NCI-H146 (cell line): ENCODE results near the gene GH2.
A peak's percentile ranks its signal among the peaks of the same experiment; 100 is the strongest.

ENCODE experiments used
- DNase-seq: peaks from one replicate; lab custom pipeline; 2025; lab: John Stamatoyannopoulos, UW

Gene GH2

GRCh38 chr17:63841350-63842172 is 40.2 kb downstream of the GH2 start:
- DNase-seq = peak; percentile 33

- DNase-seq = no peak
Measured at GRCh38 chr17:63840591-63841349, 41.0 kb downstream of the GH2 start.

GRCh38 chr17:63838631-63839171 is 43.0 kb downstream of the GH2 start:
- DNase-seq = no peak

GRCh38 chr17:63837962-63838600 is 43.7 kb downstream of the GH2 start:
- DNase-seq = no peak

- no peak for DNase-seq
Measured at GRCh38 chr17:63837480-63837879, 44.3 kb downstream of the GH2 start.

- DNase-seq = no peak
Measured at GRCh38 chr17:63836811-63837210, 44.9 kb downstream of the GH2 start.

GRCh38 chr17:63835167-63835720 is 46.5 kb downstream of the GH2 start:
- no peak for DNase-seq

- DNase-seq = peak; percentile 49
Measured at GRCh38 chr17:63834431-63835166, 47.1 kb downstream of the GH2 start.

GRCh38 chr17:63833741-63834373 is 47.9 kb downstream of the GH2 start:
- DNase-seq = no peak

GRCh38 chr17:63833026-63833740 is 48.6 kb downstream of the GH2 start:
- DNase-seq = no peak

- no peak for DNase-seq
Measured at GRCh38 chr17:63832455-63832854, 49.3 kb downstream of the GH2 start.

GRCh38 chr17:63832014-63832413 is 49.7 kb downstream of the GH2 start:
- no peak for DNase-seq

GRCh38 chr17:63831505-63831904 is 50.2 kb downstream of the GH2 start:
- no peak for DNase-seq

GRCh38 chr17:63830904-63831491 is 50.7 kb downstream of the GH2 start:
- no peak for DNase-seq

GRCh38 chr17:63830278-63830677 is 51.5 kb downstream of the GH2 start:
- no peak for DNase-seq
